ENCODE data around the gene XPO4.
"Not testable (repeated sequence)": the region's sequence is repeated elsewhere in the genome, so short reads cannot be mapped to it uniquely, and the experiment has no call there.

The XPO4 gene

GRCh38 chr13:20902438-20903163, at the start of gene XPO4:
XPO4 (minus strand) TSS chr13:20902746; CDS start chr13:20902738, 8 bp downstream.
- DNase-seq (ENCODE audit: low read depth), result peak; percentile 78

DNA sequence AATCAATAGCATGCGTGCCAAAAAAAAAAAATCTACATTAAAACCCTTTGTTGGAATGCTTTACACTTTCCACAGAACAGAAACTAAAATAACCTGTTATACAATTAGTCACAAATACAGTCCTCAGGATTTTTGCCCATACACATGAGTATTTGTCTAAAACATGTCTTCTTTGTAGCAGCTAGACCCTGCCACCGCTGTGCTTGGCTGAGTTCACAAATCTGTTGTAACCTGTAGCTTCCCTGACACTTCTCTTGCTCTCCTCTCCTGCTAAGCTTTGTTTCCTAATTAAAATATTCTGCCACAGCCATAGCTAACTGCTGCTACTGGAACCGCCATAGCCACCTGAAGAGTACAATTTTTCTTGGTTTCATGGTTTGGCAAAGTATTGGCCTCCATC, 45.5 kb upstream of the XPO4 start:
- DNase-seq (ENCODE audit: low read depth), result not testable (repeated sequence)

GRCh38 chr13:20945952-20946383, 43.4 kb upstream of the XPO4 start:
- DNase-seq (ENCODE audit: low read depth), result peak; percentile 27

DNA sequence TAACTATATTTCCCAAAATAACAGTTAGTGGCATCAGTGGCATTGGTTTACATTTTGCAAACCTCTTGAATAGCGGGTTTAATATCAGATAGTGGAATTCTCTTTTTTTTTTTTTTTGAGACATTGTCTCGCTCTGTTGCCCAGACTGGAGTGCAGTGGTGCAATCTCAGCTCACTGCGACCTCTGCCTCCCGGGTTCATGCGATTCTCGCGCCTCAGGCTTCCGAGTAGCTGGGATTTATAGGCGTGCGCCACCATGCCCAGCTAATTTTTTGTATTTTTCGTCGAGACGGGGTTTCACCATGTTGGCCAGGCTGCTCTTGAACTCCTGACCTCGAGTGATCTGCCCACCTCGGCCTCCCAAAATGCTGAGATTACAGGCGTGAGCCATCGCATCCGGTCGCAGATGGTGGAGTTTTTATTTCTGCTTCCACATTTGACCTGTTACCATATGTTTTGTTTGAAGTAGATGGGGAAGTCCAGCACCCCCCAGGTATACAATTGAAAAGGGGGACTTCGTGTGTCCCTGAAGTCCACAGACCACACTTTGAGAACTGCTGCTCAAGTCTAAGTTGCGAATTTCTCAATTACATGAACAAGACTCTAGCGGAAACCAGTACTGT, 40.5 kb upstream of the XPO4 start:
- DNase-seq (ENCODE audit: low read depth), result no peak

DNA sequence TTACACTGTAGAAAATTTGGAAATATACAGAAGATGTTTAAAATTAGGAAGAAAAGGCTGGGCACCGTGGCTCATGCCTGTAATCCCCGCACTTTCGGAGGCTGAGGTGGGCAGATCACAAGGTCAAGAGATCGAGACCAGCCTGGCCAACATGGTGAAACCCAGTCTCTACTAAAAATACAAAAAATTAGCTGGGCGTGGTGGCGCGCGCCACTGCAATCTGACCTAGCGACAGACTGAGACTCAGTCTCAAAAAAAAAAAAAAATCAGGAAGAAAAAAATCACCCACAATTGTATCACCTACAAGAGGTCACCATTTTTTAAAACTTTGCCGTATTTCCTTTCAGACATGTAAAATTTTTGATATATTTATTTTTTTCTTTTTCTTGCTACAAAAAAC, 38.0 kb upstream of the XPO4 start:
- not testable (repeated sequence) for DNase-seq (ENCODE audit: low read depth)

DNA sequence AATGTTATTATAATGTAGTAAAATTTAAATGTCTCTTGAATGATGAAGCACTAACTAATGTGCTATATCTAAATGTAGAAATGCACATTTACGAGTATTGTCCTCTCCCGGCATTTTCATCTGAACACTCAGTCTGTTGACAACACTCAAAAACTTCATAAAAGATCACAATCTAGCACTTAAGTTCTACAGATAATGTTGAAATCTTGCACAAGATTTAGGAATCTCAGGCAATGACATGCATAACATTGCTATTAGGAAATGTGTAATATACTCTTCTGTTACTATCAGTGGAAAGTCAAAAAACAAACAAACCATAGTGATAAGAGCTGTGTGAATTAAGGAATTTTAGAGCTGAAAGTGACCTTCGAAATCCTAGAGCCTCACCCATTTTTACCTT, 37.5 kb upstream of the XPO4 start:
- DNase-seq (ENCODE audit: low read depth), result peak; percentile 86

DNA sequence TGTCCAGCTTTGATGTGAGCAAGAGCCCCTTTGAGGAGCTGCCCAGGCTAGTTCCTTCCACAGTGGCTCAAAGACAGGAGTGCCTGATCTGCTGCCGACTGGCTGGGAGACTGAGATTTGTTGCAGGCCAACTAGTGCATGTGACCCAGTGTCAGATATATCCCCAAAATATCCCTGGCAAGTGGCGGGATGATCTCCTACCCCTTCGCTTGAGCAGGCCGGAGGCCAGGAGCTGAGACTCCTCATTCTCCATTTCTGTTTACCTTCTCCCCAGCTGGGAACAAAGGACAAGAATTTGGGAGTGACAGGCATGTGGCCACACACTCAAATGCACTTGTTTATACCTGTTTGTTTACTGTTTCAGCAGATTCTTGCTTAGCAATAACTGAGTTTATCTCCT, 37.1 kb upstream of the XPO4 start:
- DNase-seq (ENCODE audit: low read depth), result no peak

DNA sequence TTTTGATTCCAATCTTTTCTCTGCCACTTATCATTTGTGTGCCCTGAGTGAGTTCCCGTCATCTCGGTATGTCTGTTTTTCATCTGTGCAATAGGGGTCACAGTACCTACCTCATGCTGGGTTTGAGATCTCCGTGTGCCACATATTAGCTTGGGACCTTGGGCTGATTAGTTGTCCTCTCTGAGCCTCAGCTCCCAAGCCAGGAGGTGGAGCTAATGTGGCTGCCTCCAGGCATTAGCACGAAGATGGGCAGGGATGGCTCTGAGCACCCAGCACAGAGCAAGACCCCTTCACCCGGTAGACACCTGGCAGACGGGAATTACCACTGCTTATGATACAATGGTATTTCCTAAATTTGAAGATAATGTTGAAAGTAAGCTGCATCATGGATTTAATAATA, 35.8 kb upstream of the XPO4 start:
- DNase-seq (ENCODE audit: low read depth), result no peak

- no peak for DNase-seq (ENCODE audit: low read depth)
These were observed 25.2 kb upstream of the XPO4 start for GRCh38 chr13:20927596-20928257.

DNA sequence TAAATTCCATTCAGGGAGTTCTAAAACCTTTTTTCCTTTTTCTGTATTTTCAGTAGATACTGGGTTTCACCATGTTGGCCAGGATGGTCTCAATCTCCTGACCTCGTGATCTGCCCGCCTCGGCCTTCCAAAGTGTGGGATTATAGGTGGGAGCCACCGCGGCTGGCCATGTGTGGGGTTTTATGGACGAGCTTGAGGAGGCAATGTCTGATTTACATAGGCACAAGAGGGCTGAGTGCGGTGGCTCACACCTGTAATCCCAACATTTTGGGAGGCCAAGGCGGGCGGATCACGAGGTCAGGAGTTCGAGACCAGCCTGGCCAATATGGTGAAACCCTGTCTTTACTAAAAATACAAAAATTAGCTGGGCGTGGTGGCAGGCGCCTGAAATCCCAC, 22.8 kb upstream of the XPO4 start:
- not testable (repeated sequence) for DNase-seq (ENCODE audit: low read depth)

GRCh38 chr13:20924758-20925394, 22.3 kb upstream of the XPO4 start:
- DNase-seq (ENCODE audit: low read depth), result peak; percentile 81

DNA sequence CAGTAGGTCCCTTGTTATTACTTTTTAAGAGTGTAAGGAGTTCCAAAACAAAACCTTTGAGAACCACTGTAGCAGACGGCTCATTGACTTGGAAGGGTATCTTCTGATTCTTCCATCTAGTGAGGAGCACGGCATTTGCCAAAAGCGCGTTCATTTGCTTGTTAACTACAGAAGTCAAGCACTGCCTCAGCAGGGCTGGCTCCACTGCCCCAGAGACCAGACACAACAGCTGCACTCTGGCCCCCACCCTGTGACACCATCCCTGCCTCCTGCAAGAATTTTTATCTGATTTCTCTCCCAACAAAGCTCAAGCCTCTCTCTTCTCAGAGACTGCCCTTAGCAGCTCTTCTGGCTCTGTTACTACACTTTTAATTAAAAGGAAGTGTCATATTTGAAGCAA, 20.7 kb upstream of the XPO4 start:
- DNase-seq (ENCODE audit: low read depth), result no peak

GRCh38 chr13:20921572-20921971, 19.0 kb upstream of the XPO4 start:
- DNase-seq (ENCODE audit: low read depth), result no peak

- not testable (repeated sequence) for DNase-seq (ENCODE audit: low read depth)
These were observed 13.1 kb upstream of the XPO4 start for GRCh38 chr13:20915676-20916075.

- DNase-seq (ENCODE audit: low read depth), result no peak
These were observed 8.5 kb upstream of the XPO4 start for GRCh38 chr13:20911037-20911436.

DNA sequence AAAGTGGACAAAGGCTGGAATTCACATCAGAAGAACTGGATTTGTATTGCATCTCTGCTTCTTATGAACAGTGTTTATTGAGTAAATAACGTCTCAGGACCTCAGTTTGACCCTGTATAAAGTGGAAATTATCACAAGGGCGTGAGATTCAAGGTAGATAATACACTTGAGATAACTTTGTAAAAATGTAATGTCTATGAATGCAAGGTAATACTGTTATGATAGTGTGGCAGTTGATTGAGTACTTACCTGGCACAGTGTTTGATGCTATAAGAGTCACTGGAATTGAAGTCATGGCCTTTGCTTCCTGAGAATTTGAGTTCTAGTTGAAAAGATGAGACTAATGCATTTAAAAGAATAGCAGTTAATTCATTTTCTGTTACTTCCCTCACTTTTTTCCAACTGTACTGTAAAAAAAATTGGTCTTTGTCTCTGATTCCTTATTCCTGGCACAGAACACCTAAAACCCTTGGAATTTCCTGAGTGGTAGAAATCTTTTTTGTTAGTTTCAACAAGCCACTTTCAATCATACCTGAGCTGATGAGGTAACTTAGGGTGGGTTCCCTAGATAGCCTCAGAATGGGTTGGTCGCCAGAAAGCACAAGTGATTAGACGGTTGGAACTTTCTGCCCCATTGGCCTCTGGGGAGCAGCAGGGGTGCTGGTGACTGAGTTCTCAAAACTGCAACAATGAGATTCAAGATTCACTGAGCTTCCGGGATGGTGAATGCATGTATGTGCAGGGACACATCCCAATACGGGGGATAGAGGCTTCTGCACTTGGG, 6.4 kb upstream of the XPO4 start:
- DNase-seq (ENCODE audit: low read depth), result no peak

- no peak for DNase-seq (ENCODE audit: low read depth)
These were observed 2.4 kb upstream of the XPO4 start for GRCh38 chr13:20904908-20905307.

GRCh38 chr13:20903164-20903475, 574 bp upstream of the XPO4 start:
- DNase-seq (ENCODE audit: low read depth), result no peak

GRCh38 chr13:20901668-20902437, 693 bp downstream of the XPO4 start:
- peak; percentile 60 for DNase-seq (ENCODE audit: low read depth)

DNA sequence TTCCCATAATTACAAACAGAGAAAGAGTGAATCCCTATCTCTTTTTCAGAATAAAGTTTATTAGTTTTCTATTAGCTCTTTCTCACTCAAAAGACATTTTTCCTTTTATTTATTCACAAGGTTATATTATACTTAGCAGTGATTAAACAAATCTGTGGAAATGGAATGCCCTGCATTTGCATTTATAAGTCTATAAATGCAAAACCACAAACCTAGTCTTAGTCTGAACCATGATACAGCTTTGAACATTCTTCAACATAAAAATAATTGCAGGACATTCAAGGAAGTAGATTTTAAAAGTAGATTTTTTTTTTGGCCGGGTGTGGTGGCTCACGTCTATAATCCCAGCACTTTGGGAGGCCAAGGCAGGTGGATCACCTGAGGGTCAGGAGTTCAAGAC, 8.3 kb downstream of the XPO4 start:
- DNase-seq (ENCODE audit: low read depth), result no peak

- no peak for DNase-seq (ENCODE audit: low read depth)
These were observed 10.8 kb downstream of the XPO4 start for GRCh38 chr13:20891768-20892167.

Data from iris pigment epithelial cell (primary cell).